ENCODE measurements around the gene DENND4A.
A peak's percentile ranks its signal among the peaks of the same experiment; 100 is the strongest.

Gene DENND4A

DNA sequence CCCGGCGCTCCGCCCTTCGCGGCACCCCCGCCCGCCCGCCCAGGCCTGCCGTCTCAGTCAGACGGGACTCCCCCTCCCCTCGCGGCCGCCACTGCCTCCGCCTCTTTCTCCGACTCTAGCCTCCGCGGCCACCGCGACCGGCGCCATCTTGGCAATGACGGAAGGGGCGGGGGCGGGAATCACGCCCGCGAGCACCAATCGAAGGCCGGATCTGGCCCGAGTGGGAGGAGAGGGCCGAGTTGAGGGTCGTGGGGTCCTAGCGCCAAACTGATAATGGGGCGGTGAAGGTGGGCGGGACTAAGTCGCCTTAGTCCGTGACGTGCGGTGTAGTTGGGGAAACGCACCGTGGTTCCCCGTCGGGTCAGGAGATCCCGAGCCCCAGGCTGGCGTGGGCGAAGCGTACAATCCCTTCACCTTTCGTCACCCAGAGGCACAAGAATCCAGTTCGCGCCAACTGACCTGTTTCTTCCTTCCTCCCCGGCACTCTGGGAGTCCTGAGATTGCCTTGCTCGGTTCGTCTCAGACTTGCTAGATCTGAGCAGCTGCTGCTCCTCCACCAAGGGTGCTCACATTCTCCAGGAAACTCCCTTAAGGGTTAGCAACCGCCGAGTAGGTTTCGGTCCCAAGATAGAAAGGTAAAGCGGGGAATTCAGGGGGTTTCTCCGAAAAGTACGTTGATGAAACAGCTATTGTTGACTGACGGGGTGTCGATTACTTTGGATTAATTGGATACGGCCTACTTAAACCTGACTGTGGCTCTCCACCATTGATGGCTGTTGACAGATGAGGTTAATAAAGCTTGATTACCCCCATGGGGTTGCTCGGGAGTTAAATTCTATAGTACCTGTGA lies at the start of gene DENND4A:
TSS of gene DENND4A (minus strand) at position 156 of the 850 bp plus-strand sequence. CDS start 35,843 bp downstream, outside the sequence.
- DNase-seq (ENCODE audit: low spot score): peak; percentile 99

GRCh38 chr15:65841121-65841930 lies 49.2 kb upstream of the DENND4A start:
- no peak for DNase-seq (ENCODE audit: low spot score)

DNA sequence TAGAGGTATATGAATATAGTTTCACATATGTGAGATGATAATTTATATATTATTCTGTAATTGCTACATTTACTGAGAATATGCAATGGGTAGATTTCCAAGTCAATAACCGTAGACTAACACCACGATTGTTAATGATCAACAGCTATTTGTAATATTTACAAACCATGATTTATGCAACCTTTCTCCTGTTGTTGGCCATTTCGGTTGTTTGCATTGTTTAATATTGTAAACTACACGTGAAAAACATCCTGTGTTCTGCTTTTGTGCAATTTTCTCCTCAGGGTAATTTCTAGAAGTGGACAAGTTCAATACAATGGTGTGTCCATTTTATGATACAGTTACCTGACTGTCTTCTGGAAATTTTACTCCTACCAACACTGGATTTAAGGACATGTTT lies 47.9 kb upstream of the DENND4A start:
- DNase-seq (ENCODE audit: low spot score): no peak

DNA sequence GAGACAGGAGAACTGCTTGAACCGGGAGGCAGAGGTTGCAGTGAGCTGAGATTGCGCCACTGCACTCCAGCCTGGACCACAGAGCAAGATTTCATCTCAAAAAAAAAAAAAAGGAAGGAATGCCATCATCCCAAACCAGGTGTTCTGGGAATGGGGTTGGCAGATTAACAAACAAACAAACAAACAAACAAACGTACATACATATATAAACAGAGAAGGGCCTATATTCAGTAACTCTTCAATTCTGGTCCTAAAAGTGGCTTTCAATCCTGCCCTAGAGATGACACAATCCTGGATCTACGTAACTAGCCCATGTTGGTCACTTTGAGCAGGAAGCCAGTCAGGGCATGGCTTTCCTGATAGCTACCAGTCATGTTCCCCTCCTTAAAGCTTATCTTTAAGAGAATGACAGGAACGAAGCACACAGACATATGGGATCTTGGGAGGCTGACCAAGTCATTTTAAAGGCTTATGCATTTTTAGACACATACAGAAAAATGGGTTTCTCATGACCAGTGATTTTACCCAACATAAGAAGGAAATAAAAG lies 47.3 kb upstream of the DENND4A start:
- no peak for DNase-seq (ENCODE audit: low spot score)

DNA sequence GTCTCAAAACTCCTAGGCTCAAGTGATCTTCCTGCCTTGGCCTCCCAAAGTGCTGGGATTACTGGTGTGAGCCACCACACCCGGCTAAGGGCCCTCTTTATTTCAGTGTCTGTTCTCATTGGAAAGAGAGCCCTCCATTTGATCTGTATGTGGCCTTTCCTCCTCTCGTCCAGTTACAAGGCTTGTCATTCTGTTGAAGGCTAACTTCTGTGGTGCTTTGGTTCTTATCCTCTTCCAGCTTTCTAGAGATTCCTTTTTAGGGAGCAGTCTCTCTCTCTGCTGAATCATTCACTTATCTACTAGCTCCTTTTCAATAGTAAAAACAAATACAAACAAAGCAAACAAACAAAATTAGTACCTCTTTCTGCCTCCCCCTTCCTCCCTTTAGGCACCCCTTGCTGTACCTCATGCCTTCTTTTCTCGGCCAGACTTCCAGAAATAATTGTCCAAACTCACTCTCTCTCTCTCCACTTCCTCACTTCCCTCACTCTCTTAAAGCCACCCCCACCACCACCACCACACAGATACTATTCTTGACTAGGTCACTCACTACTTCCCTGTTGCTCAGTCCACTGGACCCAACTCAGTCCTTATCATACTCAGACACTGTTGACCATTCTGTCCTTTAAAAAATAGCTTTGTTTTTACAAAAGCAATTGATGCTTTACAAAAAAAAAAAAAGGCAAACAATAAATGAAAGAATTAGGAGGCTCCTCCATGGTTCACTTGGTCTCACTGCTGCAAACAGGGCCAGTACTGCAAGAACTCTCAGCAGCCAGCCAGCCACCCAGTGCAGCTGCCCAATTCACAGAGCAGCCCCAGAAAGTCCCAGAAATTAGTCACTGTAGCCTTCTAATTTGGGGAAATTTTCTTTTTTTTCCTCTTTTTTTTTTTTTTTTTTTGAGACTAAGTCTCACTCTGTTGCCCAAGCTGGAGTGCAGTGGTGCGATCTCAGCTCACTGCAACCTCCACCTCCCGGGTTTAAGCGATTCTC lies 45.5 kb upstream of the DENND4A start:
- DNase-seq (ENCODE audit: low spot score): no peak

DNA sequence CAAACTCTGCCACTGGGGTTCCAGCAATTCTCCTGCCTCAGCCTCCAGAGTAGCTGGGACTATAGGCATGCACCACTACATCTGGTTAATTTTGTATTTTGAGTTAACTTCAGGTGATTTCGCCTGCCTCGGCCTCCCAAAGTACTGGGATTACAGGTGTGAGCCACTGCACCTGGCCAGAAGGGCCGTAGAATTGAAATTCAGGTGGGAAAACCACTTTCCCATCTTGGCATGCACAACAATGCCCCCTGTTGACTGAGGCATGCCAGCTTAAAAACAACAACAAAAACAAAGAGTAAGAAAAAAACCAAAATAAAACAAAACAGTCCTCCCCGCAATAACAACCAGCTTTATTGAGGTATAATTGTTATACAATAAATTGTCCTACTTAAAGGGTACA lies 44.6 kb upstream of the DENND4A start:
- no peak for DNase-seq (ENCODE audit: low spot score)

- no peak for DNase-seq (ENCODE audit: low spot score)
Observed at GRCh38 chr15:65835447-65835846, 43.4 kb upstream of the DENND4A start.

- DNase-seq (ENCODE audit: low spot score): no peak
Observed at GRCh38 chr15:65834603-65835282, 42.6 kb upstream of the DENND4A start.

DNA sequence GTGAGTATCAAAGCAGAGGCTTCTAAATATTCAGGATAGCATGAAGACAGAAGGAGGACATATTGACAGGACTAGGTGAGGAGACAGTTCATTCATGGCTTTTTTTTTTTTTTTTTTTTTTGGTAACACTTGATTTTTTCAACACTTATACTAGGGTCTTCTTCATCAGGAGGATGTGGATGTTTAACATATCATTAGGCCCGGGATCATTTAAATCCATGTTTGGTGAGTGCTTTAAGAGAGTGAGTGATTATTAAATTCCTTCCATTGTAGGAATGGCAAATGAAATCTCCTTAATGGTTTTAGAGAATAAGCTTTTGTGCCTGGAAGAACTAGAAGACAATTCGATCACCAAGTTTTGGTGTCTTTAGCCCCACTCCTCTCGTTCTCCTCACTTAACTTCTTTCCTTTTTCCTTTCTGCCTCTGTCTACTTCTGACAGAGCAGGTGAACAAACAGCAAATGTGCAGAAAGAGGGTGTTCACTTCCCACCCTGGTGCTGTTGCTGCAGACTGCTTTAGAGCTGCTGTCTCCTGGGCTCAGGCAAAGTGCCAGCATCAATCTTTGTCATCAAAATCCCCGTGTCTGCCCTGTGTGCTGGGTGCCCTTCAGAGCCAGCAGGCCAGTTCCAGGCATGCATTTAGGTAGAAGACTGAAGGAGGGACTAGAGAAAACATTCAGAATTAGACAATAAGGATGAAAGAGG lies 41.6 kb upstream of the DENND4A start:
- DNase-seq (ENCODE audit: low spot score): peak; percentile 22

DNA sequence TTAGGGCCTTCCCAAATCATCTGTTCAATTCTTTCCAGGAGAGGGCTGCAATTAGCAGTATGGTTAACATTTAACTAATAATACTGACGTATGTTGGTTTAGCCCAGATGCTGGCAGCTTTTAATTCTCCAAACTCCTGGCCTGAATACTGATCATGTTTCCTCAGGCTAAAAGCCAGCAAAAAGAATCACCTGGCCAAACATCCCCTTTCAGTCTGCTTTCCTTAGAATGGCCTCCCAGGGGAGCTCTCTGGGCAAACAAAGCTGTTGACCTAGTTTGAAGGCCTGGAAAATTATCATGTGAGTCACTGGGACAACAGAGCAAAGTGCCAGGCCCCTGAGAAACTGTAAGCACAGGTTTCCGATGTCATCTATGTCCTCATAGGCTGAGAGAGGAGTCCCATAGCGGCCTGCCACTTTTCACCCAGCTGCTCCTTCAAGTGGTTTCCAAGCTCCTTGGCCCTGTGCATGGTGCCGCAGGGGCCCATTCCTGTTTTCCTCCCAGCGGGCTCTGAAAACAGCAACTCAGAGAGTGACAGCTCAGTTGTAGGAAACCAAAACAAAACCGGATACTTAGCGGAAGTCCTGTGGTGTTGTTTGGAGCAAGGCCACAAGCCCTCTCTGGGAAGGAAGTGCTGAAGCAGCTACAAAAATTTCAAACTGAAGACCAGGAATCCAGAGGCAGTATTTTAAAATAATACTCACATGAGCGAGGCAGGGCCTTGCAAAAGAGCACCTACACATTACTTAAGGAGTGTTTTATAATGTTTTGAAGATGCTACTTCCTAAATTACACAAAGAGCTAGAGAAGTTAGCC lies 40.7 kb upstream of the DENND4A start:
- peak; percentile 72 for DNase-seq (ENCODE audit: low spot score)

DNA sequence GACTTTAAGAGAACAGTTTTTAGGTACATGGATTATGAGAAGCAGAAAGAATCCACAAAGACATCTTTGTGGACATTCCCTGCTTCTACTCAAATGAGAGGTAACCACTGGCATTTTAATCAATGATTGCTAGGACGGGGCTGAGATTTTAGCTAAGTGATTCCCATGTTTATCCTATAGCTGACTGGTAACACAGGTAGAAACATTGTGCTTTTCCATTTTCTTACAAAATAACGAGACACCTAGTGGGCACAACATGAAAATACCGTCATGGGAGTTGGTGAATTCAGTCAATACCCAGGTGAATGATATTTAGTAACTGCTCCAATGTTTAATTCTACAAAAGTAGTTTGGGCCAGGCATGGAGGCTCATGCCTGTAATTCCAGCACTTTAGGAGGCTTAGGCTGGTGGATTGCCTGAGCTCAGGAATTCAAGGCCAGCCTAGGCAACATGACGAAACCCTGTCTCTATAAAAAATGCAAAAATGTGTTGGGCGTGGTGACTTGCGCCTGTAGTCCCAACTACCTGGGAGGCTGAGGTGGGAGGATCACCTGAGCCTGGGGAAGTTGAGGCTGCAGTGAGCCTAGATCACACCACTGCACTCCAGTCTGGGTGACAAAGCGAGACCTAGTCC lies 37.2 kb upstream of the DENND4A start:
- DNase-seq (ENCODE audit: low spot score): peak; percentile 59

- peak; percentile 55 for DNase-seq (ENCODE audit: low spot score)
Observed at GRCh38 chr15:65828585-65828984, 36.5 kb upstream of the DENND4A start.

DNA sequence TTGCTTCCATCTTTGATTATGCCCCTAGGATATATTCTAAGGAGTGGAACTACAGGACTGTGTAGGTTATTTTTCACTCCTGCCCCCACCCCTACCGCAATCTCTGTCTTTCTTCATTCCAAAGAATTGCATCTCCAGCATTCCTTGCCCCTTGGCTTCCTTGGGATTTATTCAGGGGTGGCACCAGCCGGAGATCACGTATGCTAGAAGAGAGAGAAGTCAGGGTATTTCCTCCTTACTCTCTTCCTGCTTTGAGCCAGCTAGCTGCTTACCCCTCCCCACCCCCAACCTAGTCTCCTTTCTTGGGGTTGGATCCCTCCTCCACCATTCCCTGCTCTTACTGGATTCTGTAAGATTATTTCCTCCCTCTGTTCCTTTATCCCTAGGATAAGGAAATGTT lies 35.0 kb upstream of the DENND4A start:
- no peak for DNase-seq (ENCODE audit: low spot score)

- DNase-seq (ENCODE audit: low spot score): no peak
Observed at GRCh38 chr15:65824941-65825544, 33.0 kb upstream of the DENND4A start.

GRCh38 chr15:65824031-65824743 lies 32.1 kb upstream of the DENND4A start:
- DNase-seq (ENCODE audit: low spot score): no peak

DNA sequence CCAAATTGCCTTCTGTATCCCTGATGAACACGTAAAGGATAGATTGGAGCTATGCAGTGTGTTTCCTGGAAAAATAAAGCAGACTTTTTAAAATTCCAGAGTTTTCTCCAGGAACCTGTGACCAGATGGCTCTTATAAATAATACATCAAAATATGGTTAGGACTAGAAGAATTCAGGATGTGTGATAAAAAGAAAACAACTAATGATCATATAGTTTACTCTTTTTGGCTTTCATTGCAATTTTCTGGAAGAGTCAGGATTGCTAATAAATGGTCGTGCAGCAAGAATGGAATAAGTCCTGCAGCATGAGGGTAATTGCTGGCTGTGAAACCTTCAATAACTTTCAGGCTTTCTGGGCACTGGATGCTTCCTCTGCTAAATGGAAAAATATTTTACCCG lies 30.2 kb upstream of the DENND4A start:
- DNase-seq (ENCODE audit: low spot score): no peak

- DNase-seq (ENCODE audit: low spot score): no peak
Observed at GRCh38 chr15:65821070-65821469, 29.0 kb upstream of the DENND4A start.

DNA sequence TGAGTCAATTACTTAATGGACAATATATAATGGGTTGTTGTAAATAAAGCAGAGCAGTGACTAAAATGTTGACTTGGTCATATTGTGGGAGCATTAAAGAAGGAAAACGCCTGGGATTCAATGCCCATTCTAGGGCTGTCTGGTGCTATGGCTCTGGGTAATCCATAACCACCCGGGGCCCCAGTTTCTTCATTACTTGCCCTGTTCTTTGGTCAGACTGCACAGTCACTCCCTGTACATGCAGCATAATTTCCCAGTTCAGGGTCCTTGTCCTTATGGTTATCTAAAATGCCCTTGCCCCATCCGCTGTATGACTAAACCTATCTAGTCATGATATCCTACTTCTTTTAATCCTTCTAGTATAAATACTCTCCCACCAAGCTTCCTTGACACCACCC lies 27.5 kb upstream of the DENND4A start:
- no peak for DNase-seq (ENCODE audit: low spot score)
